Measurements from ENCODE around the gene UBA1. TPM values are rescaled to one million over a fixed set of nuclear protein-coding genes. Genes with fewer than 3 reads are reported as not detected.
"Not testable (repeated sequence)": the region's sequence is repeated elsewhere in the genome, so short reads cannot be mapped to it uniquely, and the experiment has no call there.

Gene UBA1
- polyA plus RNA-seq, 4 donors = 164 to 289 (median 229) TPM

- no peak for DNase-seq (ENCODE audit: low read depth in 4 of 4, low spot score in 3 of 4)
Observed at GRCh38 chrX:47247999-47248320, 54.3 kb downstream of the UBA1 start.

GRCh38 chrX:47248576-47248975, 54.9 kb downstream of the UBA1 start:
- DNase-seq (ENCODE audit: low read depth in 4 of 4, low spot score in 3 of 4) = no peak

- no peak for DNase-seq (ENCODE audit: low read depth in 4 of 4, low spot score in 3 of 4)
Observed at GRCh38 chrX:47250017-47250347, 56.4 kb downstream of the UBA1 start.

GRCh38 chrX:47257620-47258019, 64.0 kb downstream of the UBA1 start:
- DNase-seq (ENCODE audit: low read depth in 4 of 4, low spot score in 3 of 4) = not testable (repeated sequence)

Other genes with a start within 250 kb of the UBA1 start
- 10 to 100 TPM in 3 of 4 donors, 1 to 10 TPM in 1; 4.7 to 35.3 (median 29.4) TPM for gene RGN, start 115.4 kb upstream of the UBA1 start, polyA plus RNA-seq (ENCODE audit: insufficient read length in 4 of 4)
- 100 to 1,000 TPM in 1 of 4 donors, 10 to 100 TPM in 3; 70.9 to 122 (median 93.6) TPM for gene NDUFB11, start 49.1 kb upstream of the UBA1 start, polyA plus RNA-seq (ENCODE audit: insufficient read length in 4 of 4)
- gene RBM10, start 48.6 kb upstream of the UBA1 start, polyA plus RNA-seq (ENCODE audit: insufficient read length in 4 of 4) = 10 to 100 TPM; 46.1 to 66.2 (median 49.8) TPM
- gene CDK16, start 24.9 kb downstream of the UBA1 start, polyA plus RNA-seq (ENCODE audit: insufficient read length in 4 of 4) = 100 to 1,000 TPM in 3 of 4 donors, 10 to 100 TPM in 1; 97.1 to 134 (median 110) TPM
- gene USP11, start 39.2 kb downstream of the UBA1 start, polyA plus RNA-seq (ENCODE audit: insufficient read length in 4 of 4) = 100 to 1,000 TPM; 115 to 154 (median 138) TPM
- 1 to 10 TPM in 3 of 4 donors, under 1 TPM in 1; 0.90 to 1.4 (median 1.2) TPM for gene ZNF157, start 176.7 kb downstream of the UBA1 start, polyA plus RNA-seq (ENCODE audit: insufficient read length in 4 of 4)

Measured in left renal pelvis (tissue), 4 donors.